ENCODE measurements around the gene STK11IP. TPM values are rescaled to one million over a fixed set of nuclear protein-coding genes. Genes with fewer than 3 reads are reported as not detected.

The STK11IP gene
- total and polyA plus RNA-seq, 2 of the 4 experiments (the other 2 are of a cell fraction), result 14.5 to 19.7 TPM

- Histone ChIP-seq H2BK5ac (ENCODE audit: low read depth, low read length, poor library complexity, severe bottlenecking) (no peak overlapping the region), H3K36me3 (ENCODE audit: control insufficient read depth, insufficient read depth, low read length) (no peaks in the 10 kb centered on the region), H3K4me2 (ENCODE audit: low read depth, low read length) (no peak overlapping the region), H4K5ac (ENCODE audit: low read depth, low read length) (no peak overlapping the region), H3K4me1 (ENCODE audit: control insufficient read depth, insufficient read depth, low read length) (no peaks in the 10 kb centered on the region; the same call in 1 of the 2 replicates), H4K20me1 (ENCODE audit: insufficient read depth, low read length) (no peaks in the 10 kb centered on the region; the same call in 1 of the 2 replicates), H2AK9ac (replicated peaks; ENCODE audit: low read depth, low read length, poor library complexity) (no peak overlapping the region), H3K9me3 (ENCODE audit: control insufficient read depth, insufficient read depth, low read length) (no peaks in the 10 kb centered on the region), H3K27ac (ENCODE audit: insufficient read depth, low read length) (no peak overlapping the region), H3K79me1 (ENCODE audit: low read depth in 1 of 2, low read length in 2 of 2) (no peaks in the 10 kb centered on the region), H4K8ac (ENCODE audit: low read depth in 2 of 2, low read length in 2 of 2) (no peak overlapping the region), H3K9ac (ENCODE audit: low read depth, low read length) (no peak overlapping the region), H2BK120ac (ENCODE audit: low read depth, low read length) (no peak overlapping the region), H2BK15ac (ENCODE audit: low read depth, low read length) (no peak overlapping the region), H3K18ac (ENCODE audit: low read depth, low read length) (no peak overlapping the region), H3K23ac (ENCODE audit: low read depth, low read length) (no peak overlapping the region), H3K4ac (ENCODE audit: low read depth, low read length) (no peak overlapping the region), H3K4me3 (ENCODE audit: insufficient read depth, low read depth, low read length) (no peak overlapping the region), H3K9me1 (ENCODE audit: insufficient read depth, low read length) (no peaks in the 10 kb centered on the region; the same call in 1 of the 2 replicates), H3K27me3 (ENCODE audit: control insufficient read depth, insufficient read depth, low read length) (peaks cover 45% of the 10 kb centered on the region), H3K56ac (ENCODE audit: extremely low read depth, insufficient read depth, low read length) (no peak overlapping the region), H3K14ac (replicated peaks; ENCODE audit: low read depth, low read length) (no peak overlapping the region), H2BK20ac (ENCODE audit: low read depth, low read length) (no peak overlapping the region), H2AFZ (replicated peaks; ENCODE audit: low read length, poor library complexity) (no peak overlapping the region), H2AK5ac (ENCODE audit: low read depth, low read length) (no peak overlapping the region), H4K91ac (ENCODE audit: insufficient read depth, low read depth, low read length) (no peak overlapping the region)
- no peak for DNase-seq
- in situ Hi-C loops (cut with MboI; ENCODE audit: low sequenced_read_pairs) (no loop called here), dilution Hi-C loops (cut with HindIII; ENCODE audit: low sequenced_read_pairs, unreplicated experiment) (no loop called here), intact Hi-C loops (cut with micrococcal nuclease) (no loop called here)
- BruUV-seq (replicated peaks), result no TSS peak
- CTCF ChIA-PET, result no interaction called here
- ATAC-seq (ENCODE audit: low read depth), result no peak
- WGBS, 2 experiments (ENCODE audit: extremely low coverage in 2 of 2, insufficient read length in 1 of 2), result no CpG with 5 or more reads among the region's 2 CpGs
- TF ChIP-seq POLR2A (IDR thresholded peaks at IDR 0.05; ENCODE audit: low read depth, low read length) (no peak), MAZ (IDR thresholded peaks at IDR 0.05; ENCODE audit: borderline replicate concordance, low read depth, low read length) (no peak), RFX5 (IDR thresholded peaks at IDR 0.05; ENCODE audit: low read depth, low read length) (no peak), RAD21 (IDR thresholded peaks at IDR 0.05; ENCODE audit: low read length) (no peak), CTCF (conservative IDR thresholded peaks at IDR 0.05; ENCODE audit: low read depth, low read length) (no peak), USF2 (IDR thresholded peaks at IDR 0.05; ENCODE audit: low read depth, low read length) (no peak), NFE2L2 (IDR thresholded peaks at IDR 0.05; ENCODE audit: low read depth, low read length) (no peak), FOS (IDR thresholded peaks at IDR 0.05; ENCODE audit: low read depth, low read length) (no peak), BHLHE40 (IDR thresholded peaks at IDR 0.05; ENCODE audit: low read depth, low read length) (no peak), RCOR1 (IDR thresholded peaks at IDR 0.05; ENCODE audit: insufficient replicate concordance, low read length) (no peak), SMC3 (IDR thresholded peaks at IDR 0.05; ENCODE audit: low read depth, low read length) (no peak), CEBPB (IDR thresholded peaks at IDR 0.05; ENCODE audit: low read depth, low read length) (no peak), CHD1 (IDR thresholded peaks at IDR 0.05; ENCODE audit: low read depth, low read length) (no peak), MXI1 (IDR thresholded peaks at IDR 0.05; ENCODE audit: borderline replicate concordance, low read depth, low read length) (no peak), MAFK (IDR thresholded peaks at IDR 0.05; ENCODE audit: low read depth, low read length) (no peak), ELK1 (IDR thresholded peaks at IDR 0.05; ENCODE audit: borderline replicate concordance, low read depth, low read length) (no peak)
- POLR2A ChIA-PET (ENCODE audit: unreplicated experiment), result no interaction called here
Measured at GRCh38 chr2:219622472-219622871, 24.8 kb downstream of the STK11IP start.

Measured in IMR-90 (cell line).